HCT116 (cell line): ENCODE results near the gene PCNT. TPM values are rescaled to one million over a fixed set of nuclear protein-coding genes. Genes with fewer than 3 reads are reported as not detected.

Experiments used
- ATAC-seq: fragments of 200-7000 bp; cut with Tn5 transposase; 2 replicates; pipeline ENCODE4 v1.9.1; 2020; ENCODE audit warnings: mild to moderate bottlenecking, moderate library complexity
- BruUV-seq: library from RNA; stranded (reverse); fragments of 400-500 nt; replicated peaks from 2 replicates; lab custom pipeline; 2021; lab: Mats Ljungman, UMichigan
- CTCF ChIA-PET: fragments of 300-600 bp; sonication (Branson Sonifier 250); formaldehyde crosslinking; loops from one replicate; lab custom pipeline; 2021; ENCODE audit warnings: antibody characterized with exemption; lab: Charles Lee
- POLR2A ChIA-PET: fragments of 300-600, 350-600 bp; sonication (Branson Sonifier 250); formaldehyde crosslinking; loops from one replicate; lab custom pipeline; 2021; ENCODE audit warnings: antibody characterized with exemption; lab: Charles Lee
- RAD21 ChIA-PET, 2 experiments: fragments of 300-600 bp; sonication (Branson Sonifier 250); formaldehyde crosslinking; loops; one replicate each; lab custom pipeline; 2023; ENCODE audit warnings: low total read pairs in 2 of 2; ENCODE audit not compliant: uncharacterized antibody in 2 of 2, unreplicated experiment in 2 of 2, low non-redundant PET in 1 of 2; lab: Charles Lee
- DNase-seq: peaks from one replicate; pipeline ENCODE4 v3.0.0-alpha.2; 2010; ENCODE audit warnings: low read depth, low spot score
- H2AFZ ChIP-seq: fragments of 200-600 bp; shearing (Covaris generic), sonication (generic); 2 replicates; pipeline ENCODE4 v1.6.1; 2017; ENCODE audit warnings: low read depth, mixed run types, mixed read lengths, antibody characterized with exemption, low read length; ENCODE audit not compliant: poor library complexity, severe bottlenecking
- H3K27ac ChIP-seq: 2 replicates; pipeline ENCODE4 v1.5.1; 2012; ENCODE audit warnings: low read depth, low read length
- H3K27me3 ChIP-seq: fragments of 200-600 bp; sonication (generic); 2 replicates; pipeline ENCODE4 v1.6.1; 2016; ENCODE audit warnings: mixed run types, low read length, mixed read lengths; ENCODE audit not compliant: insufficient read depth
- H3K36me3 ChIP-seq, 2 experiments: fragments of 200-500 bp in 1 of 2; fragments of 200-600 bp in 1 of 2; sonication (Bioruptor generic) in 1 of 2; sonication (generic) in 1 of 2; 2 replicates each; pipeline versions ENCODE4 v1.5.1 to v1.6.1; 2014 to 2016; ENCODE audit warnings: low read length in 2 of 2, inconsistent platforms in 1 of 2, mixed read lengths in 1 of 2, mixed run types in 1 of 2; ENCODE audit not compliant: insufficient read depth in 2 of 2, control insufficient read depth in 1 of 2
- H3K4me1 ChIP-seq, 2 experiments: fragments of 200-600 bp in 1 of 2; sonication (generic) in 1 of 2; 2 replicates each; pipeline versions ENCODE4 v1.5.1 to v1.6.1; 2012 to 2017; ENCODE audit warnings: low read length in 2 of 2, inconsistent platforms in 1 of 2, mild to moderate bottlenecking in 1 of 2, mixed read lengths in 1 of 2, mixed run types in 1 of 2, moderate library complexity in 1 of 2; ENCODE audit not compliant: insufficient read depth in 2 of 2, control insufficient read depth in 1 of 2
- H3K4me2 ChIP-seq: fragments of 200-600 bp; sonication (generic); 2 replicates; pipeline ENCODE4 v1.6.1; 2017; ENCODE audit warnings: mixed run types, low read length, mixed read lengths
- H3K4me3 ChIP-seq, 2 experiments: fragments of 200-600 bp in 1 of 2; sonication (generic) in 1 of 2; replicated peaks in 1 of 2; 2 replicates each; pipeline ENCODE4 v1.5.1; 2011 to 2016; ENCODE audit warnings: low read length in 2 of 2, control low read depth in 1 of 2, low read depth in 1 of 2, mild to moderate bottlenecking in 1 of 2, mixed read lengths in 1 of 2, mixed run types in 1 of 2
- H3K79me2 ChIP-seq: fragments of 200-600 bp; sonication (generic); 2 replicates; pipeline ENCODE4 v1.6.1; 2017; ENCODE audit warnings: mild to moderate bottlenecking, mixed run types, low read length, moderate library complexity, mixed read lengths; ENCODE audit not compliant: insufficient read depth
- H3K9ac ChIP-seq: fragments of 200-600 bp; sonication (generic); 2 replicates; pipeline ENCODE4 v1.6.1; 2016; ENCODE audit warnings: low read length, mixed read lengths
- H3K9me2 ChIP-seq: fragments of 200-600 bp; sonication (generic), shearing (Covaris generic); 2 replicates; pipeline ENCODE4 v1.6.1; 2017; ENCODE audit warnings: mixed run types, mild to moderate bottlenecking, moderate library complexity; ENCODE audit not compliant: insufficient read depth
- H3K9me3 ChIP-seq, 2 experiments: fragments of 200-500 bp in 1 of 2; fragments of 200-600 bp in 1 of 2; sonication (Bioruptor generic) in 1 of 2; sonication (generic) in 1 of 2; 2 replicates each; pipeline ENCODE4 v1.6.1; 2014 to 2017; ENCODE audit warnings: low read length in 2 of 2, mixed read lengths in 2 of 2, inconsistent platforms in 1 of 2, low read depth in 1 of 2, mild to moderate bottlenecking in 1 of 2, mixed run types in 1 of 2, moderate library complexity in 1 of 2; ENCODE audit not compliant: control insufficient read depth in 1 of 2, insufficient read depth in 1 of 2
- H4K20me1 ChIP-seq: fragments of 200-600 bp; sonication (generic), shearing (Covaris generic); 2 replicates; pipeline ENCODE4 v1.6.1; 2017; ENCODE audit warnings: mixed run types, mild to moderate bottlenecking, moderate library complexity; ENCODE audit not compliant: insufficient read depth
- CEBPB ChIP-seq: IDR thresholded peaks from 2 replicates; pipeline ENCODE4 v1.6.1; 2012; ENCODE audit warnings: low read depth
- EGR1 ChIP-seq: IDR thresholded peaks from 2 replicates; pipeline ENCODE4 v1.6.1; 2012; ENCODE audit warnings: low read depth
- ELF1 ChIP-seq: IDR thresholded peaks from 2 replicates; pipeline ENCODE4 v1.6.1; 2012; ENCODE audit warnings: low read depth, borderline replicate concordance
- EZH2 ChIP-seq: fragments of 200-600 bp; sonication (generic); IDR thresholded peaks from 2 replicates; pipeline ENCODE4 v1.6.1; 2017; ENCODE audit warnings: antibody characterized with exemption, mixed run types
- EZH2phosphoT487 ChIP-seq: fragments of 200-600 bp; IDR thresholded peaks from 2 replicates; pipeline ENCODE4 v1.6.1; 2018; ENCODE audit warnings: antibody characterized with exemption, borderline replicate concordance
- POLR2AphosphoS5 ChIP-seq: IDR thresholded peaks from 2 replicates; pipeline ENCODE4 v1.6.1; 2011; ENCODE audit warnings: mild to moderate bottlenecking, low read depth, low read length, moderate library complexity
- SIN3A ChIP-seq: IDR thresholded peaks from 2 replicates; pipeline ENCODE4 v1.6.1; 2012; ENCODE audit warnings: low read depth
- SP1 ChIP-seq: IDR thresholded peaks from 2 replicates; pipeline ENCODE4 v1.6.1; 2012; ENCODE audit warnings: low read depth
- ZNF274 ChIP-seq: fragments of 200-500 bp; sonication (Bioruptor generic); IDR thresholded peaks from 2 replicates; pipeline ENCODE4 v1.6.1; 2014; ENCODE audit warnings: mild to moderate bottlenecking, low read depth, low read length, inconsistent platforms
- intact Hi-C: fragments of 100-400 bp; cut with micrococcal nuclease; formaldehyde crosslinking; loops from 2 replicates; pipeline ENCODE4 v1.10.0; 2022
- total RNA-seq: library from RNA; stranded (reverse); gene quantifications from one replicate; pipeline ENCODE4 v1.2.1, GENCODE V29; 2021; ENCODE audit not compliant: unreplicated experiment
- TF ChIP-seq, protein P1 (sequence below): IDR thresholded peaks from 2 replicates; pipeline ENCODE4 v1.6.1; 2011; ENCODE audit warnings: mild to moderate bottlenecking, low read length, moderate library complexity; ENCODE audit not compliant: insufficient replicate concordance; ENCODE audit errors: extremely low read depth

Gene PCNT
- total RNA-seq, 1 experiment from 2014 or later = 43.6 TPM

DNA sequence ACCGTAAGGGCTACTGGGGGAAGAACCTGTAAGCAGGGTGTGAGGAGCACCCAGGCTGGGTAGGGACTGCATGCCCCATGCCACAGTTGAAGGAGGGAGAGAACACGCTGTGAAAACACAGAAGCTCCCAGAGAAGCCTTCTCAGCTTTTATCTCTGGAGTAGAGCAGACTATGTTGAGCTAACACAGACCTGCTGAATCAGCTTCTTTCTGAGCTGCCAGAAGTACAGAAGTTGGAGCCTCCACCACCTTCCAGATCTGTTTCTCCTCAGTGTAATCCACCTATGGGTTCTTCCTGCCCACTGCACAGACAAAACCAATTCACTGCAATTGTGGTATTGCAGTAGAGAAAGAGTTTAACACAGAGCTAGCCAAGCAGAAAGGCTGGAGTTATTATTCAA, 32.4 kb upstream of the PCNT start:
- BruUV-seq = no TSS peak
- intact Hi-C loops = no loop called here
- no peak for ATAC-seq
- Histone ChIP-seq H3K4me1 (peaks cover 0 to 9% of the 10 kb centered on the region in 2 experiments; a peak in 2 of 4 replicates), H3K27me3 (no peaks in the 10 kb centered on the region), H3K36me3 (peaks cover 4 to 10% of the 10 kb centered on the region in 2 experiments; a peak in 2 of 4 replicates), H3K4me2 (no peak overlapping the region), H3K9me3 (no peaks in the 10 kb centered on the region), H3K9me2 (no peaks in the 10 kb centered on the region), H2AFZ (no peak overlapping the region), H3K9ac (no peak overlapping the region), H4K20me1 (no peaks in the 10 kb centered on the region), H3K27ac (no peak overlapping the region), H3K79me2 (peaks cover 10% of the 10 kb centered on the region), H3K4me3 (no peak overlapping the region)
- CTCF ChIA-PET = no interaction called here
- TF ChIP-seq EZH2 (no peak), CEBPB (no peak), ELF1 (no peak)
- TF ChIP-seq, protein P1, sequence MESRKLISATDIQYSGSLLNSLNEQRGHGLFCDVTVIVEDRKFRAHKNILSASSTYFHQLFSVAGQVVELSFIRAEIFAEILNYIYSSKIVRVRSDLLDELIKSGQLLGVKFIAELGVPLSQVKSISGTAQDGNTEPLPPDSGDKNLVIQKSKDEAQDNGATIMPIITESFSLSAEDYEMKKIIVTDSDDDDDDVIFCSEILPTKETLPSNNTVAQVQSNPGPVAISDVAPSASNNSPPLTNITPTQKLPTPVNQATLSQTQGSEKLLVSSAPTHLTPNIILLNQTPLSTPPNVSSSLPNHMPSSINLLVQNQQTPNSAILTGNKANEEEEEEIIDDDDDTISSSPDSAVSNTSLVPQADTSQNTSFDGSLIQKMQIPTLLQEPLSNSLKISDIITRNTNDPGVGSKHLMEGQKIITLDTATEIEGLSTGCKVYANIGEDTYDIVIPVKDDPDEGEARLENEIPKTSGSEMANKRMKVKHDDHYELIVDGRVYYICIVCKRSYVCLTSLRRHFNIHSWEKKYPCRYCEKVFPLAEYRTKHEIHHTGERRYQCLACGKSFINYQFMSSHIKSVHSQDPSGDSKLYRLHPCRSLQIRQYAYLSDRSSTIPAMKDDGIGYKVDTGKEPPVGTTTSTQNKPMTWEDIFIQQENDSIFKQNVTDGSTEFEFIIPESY = no peak
- POLR2A ChIA-PET = no interaction called here
- DNase-seq = no peak
- RAD21 ChIA-PET = no interaction called here

DNA sequence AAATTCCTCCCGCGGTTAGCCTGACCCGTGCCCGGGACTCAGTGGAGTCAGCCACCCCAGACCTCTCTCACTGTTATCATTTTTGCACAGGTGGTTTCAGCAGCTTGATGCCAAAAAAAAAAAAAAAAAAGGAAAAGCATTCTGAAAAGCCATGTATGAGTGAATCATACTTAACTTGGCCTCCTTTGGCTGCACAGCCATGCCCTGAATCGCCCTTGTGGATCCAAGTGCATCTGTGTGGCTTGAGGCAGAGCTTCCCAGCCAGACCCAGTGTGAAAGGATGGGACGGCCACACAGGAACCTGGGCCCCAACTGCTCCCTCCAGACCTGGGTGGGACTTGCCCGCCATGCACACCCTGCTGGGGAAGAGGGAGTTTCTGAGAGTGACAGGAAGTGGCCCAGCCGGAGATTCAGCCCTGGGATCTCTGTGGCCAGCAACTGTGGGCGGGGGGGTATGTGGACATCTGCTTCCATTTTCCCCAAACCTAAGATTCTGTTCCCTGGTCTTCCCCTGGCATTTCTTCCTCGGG, 29.2 kb upstream of the PCNT start:
- ChIA-PET RAD21 (no interaction called here), POLR2A (no interaction called here), CTCF (no interaction called here)
- no peaks in the 10 kb centered on the region for H3K4me1 ChIP-seq
- peaks cover 2 to 10% of the 10 kb centered on the region in 2 experiments; a peak in 2 of 4 replicates for H3K36me3 ChIP-seq
- H3K4me3 ChIP-seq = no peak overlapping the region
- DNase-seq (no peak), ATAC-seq (no peak)
- BruUV-seq = no TSS peak
- TF ChIP-seq SIN3A (no peak), EZH2 (no peak), ZNF274 (no peak), EGR1 (no peak), EZH2phosphoT487 (no peak), POLR2AphosphoS5 (no peak), CEBPB (no peak), SP1 (no peak)
- TF ChIP-seq, protein P1 = no peak
- no peak overlapping the region for H2AFZ ChIP-seq
- no peak overlapping the region for H3K4me2 ChIP-seq
- H4K20me1 ChIP-seq = no peaks in the 10 kb centered on the region
- H3K27me3 ChIP-seq = no peaks in the 10 kb centered on the region
- H3K9me2 ChIP-seq = no peaks in the 10 kb centered on the region
- 0 out of 2 replicates have a peak, but pooled peaks cover 3% of the 10 kb centered on the region for H3K79me2 ChIP-seq
- intact Hi-C loops = no loop called here
- H3K27ac ChIP-seq = no peak overlapping the region
- no peak overlapping the region for H3K9ac ChIP-seq
- H3K9me3 ChIP-seq = no peaks in the 10 kb centered on the region
